ENCODE results near the gene MDK.

DNA sequence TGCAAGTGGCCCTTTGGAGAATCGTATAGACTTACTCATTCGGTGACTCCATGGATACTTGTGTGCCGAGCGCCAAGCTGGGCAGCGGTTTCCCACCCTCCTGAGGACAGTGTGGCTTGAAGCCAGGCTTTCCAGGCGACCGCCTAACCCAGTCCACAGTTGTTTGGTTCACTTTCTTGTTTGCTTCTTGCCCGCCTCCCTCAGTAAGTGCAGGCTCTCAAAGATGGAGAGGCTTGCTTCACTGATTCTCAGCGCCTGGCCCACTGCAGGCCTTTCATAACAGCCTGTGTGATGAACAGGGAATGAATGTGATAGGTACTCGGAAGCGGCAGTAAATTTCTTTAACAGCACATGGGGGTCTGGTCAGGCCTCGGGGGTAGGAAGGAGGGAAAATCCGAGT is 11.2 kb upstream of the MDK start:
- TF ChIP-seq POLR2AphosphoS5 (IDR thresholded peaks at IDR 0.05; ENCODE audit: low read depth, low read length) (no peak), POLR2A (IDR thresholded peaks at IDR 0.05; ENCODE audit: low read depth, low read length) (no peak), TAF1 (IDR thresholded peaks at IDR 0.05; ENCODE audit: borderline replicate concordance, low read depth, low read length) (no peak)

Measured in GM12892 (cell line).